Measurements from ENCODE around the gene GALR1. TPM values are rescaled to one million over a fixed set of nuclear protein-coding genes. Genes with fewer than 3 reads are reported as not detected.
"Not testable (repeated sequence)": the region's sequence is repeated elsewhere in the genome, so short reads cannot be mapped to it uniquely, and the experiment has no call there.

GALR1 gene
- total and polyA plus RNA-seq, 10 donors = not detected

DNA sequence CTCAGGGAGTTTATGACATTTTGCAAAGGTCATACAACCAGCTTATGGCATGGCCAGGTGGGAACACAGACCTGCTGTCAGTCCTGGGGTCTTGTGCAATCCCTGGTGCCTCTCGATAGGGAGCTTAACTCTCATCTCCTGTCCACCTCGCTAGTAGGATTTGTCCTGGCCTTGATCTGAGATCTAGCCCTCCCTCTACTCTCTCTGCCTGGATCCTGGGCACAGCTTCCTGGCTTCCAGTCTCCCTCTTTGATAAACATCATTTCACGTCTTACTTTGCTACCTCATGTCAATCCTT lies 13.8 kb downstream of the GALR1 start:
- Histone ChIP-seq H3K27me3 (replicated peaks in 1 of 7) (peaks cover 0 to 14% (median 0%) of the 10 kb centered on the region in 7 donors), H3K27ac (no peak overlapping the region), H3K36me3 (no peaks in the 10 kb centered on the region), H3K4me1 (no peaks in the 10 kb centered on the region), H3K4me3 (no peak overlapping the region), H3K9me3 (peaks cover 0 to 24% (median 19%) of the 10 kb centered on the region in 8 donors)
- intact Hi-C loops (cut with DNase I; ENCODE audit: low total_unique reads) = no loop called here
- no peak for DNase-seq
- no peak for TF ChIP-seq CTCF (IDR thresholded peaks at IDR 0.05 in 8 of 11, conservative IDR thresholded peaks at IDR 0.05 in 3 of 11)
- no peak for TF ChIP-seq POLR2AphosphoS5 (IDR thresholded peaks at IDR 0.05)
- TF ChIP-seq POLR2A (IDR thresholded peaks at IDR 0.05) = no peak
- 69 to 92% (median 81%) methylated on average over 3 of the region's 3 CpGs for WGBS, 5 donors

DNA sequence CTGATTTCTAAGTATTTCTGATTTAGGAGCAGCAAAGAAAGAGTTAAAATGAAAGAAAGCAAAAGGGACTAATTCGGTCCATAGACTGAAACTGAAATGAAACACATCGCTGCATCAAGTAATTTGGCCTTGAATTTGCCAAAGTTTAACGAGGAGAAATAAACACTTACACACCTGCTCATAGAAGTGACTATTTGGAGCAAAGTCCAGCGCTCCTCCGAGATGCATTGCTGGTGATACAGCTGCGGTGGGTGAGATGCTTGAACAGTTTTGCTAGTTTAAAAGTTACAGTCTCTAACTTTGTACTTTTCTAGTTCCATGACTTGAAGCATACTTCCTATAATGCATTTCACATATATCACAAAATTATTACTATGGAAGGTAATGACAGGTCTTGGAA lies 18.3 kb downstream of the GALR1 start:
- intact Hi-C loops (cut with DNase I; ENCODE audit: low total_unique reads) = no loop called here
- Histone ChIP-seq H3K27me3 (replicated peaks in 1 of 7) (peaks cover 0 to 20% (median 0%) of the 10 kb centered on the region in 7 donors), H3K36me3 (no peaks in the 10 kb centered on the region), H3K4me3 (no peak overlapping the region), H3K9me3 (peaks cover 0 to 24% (median 19%) of the 10 kb centered on the region in 8 donors), H3K4me1 (no peaks in the 10 kb centered on the region), H3K27ac (no peak overlapping the region)
- TF ChIP-seq POLR2A (IDR thresholded peaks at IDR 0.05) = no peak
- TF ChIP-seq CTCF (IDR thresholded peaks at IDR 0.05 in 8 of 11, conservative IDR thresholded peaks at IDR 0.05 in 3 of 11) = no peak
- TF ChIP-seq POLR2AphosphoS5 (IDR thresholded peaks at IDR 0.05) = no peak
- 62 to 81% (median 72%) methylated on average over 6 of the region's 6 CpGs for WGBS, 5 donors
- no peak for DNase-seq

- 63 to 76% (median 65%) methylated on average over 9 of the region's 9 CpGs for WGBS, 5 donors
- Histone ChIP-seq H3K36me3 (no peaks in the 10 kb centered on the region), H3K4me1 (no peaks in the 10 kb centered on the region), H3K27ac (no peak overlapping the region), H3K9me3 (peaks cover 0 to 24% (median 19%) of the 10 kb centered on the region in 8 donors), H3K4me3 (no peak overlapping the region), H3K27me3 (replicated peaks in 1 of 7) (peaks cover 0 to 18% (median 0%) of the 10 kb centered on the region in 7 donors)
- DNase-seq = no peak
- intact Hi-C loops (cut with DNase I; ENCODE audit: low total_unique reads) = no loop called here
- TF ChIP-seq POLR2A (IDR thresholded peaks at IDR 0.05) (no peak), POLR2AphosphoS5 (IDR thresholded peaks at IDR 0.05) (no peak), CTCF (IDR thresholded peaks at IDR 0.05 in 8 of 11, conservative IDR thresholded peaks at IDR 0.05 in 3 of 11) (no peak)
Measured at GRCh38 chr18:77268456-77268855, 18.8 kb downstream of the GALR1 start.

DNA sequence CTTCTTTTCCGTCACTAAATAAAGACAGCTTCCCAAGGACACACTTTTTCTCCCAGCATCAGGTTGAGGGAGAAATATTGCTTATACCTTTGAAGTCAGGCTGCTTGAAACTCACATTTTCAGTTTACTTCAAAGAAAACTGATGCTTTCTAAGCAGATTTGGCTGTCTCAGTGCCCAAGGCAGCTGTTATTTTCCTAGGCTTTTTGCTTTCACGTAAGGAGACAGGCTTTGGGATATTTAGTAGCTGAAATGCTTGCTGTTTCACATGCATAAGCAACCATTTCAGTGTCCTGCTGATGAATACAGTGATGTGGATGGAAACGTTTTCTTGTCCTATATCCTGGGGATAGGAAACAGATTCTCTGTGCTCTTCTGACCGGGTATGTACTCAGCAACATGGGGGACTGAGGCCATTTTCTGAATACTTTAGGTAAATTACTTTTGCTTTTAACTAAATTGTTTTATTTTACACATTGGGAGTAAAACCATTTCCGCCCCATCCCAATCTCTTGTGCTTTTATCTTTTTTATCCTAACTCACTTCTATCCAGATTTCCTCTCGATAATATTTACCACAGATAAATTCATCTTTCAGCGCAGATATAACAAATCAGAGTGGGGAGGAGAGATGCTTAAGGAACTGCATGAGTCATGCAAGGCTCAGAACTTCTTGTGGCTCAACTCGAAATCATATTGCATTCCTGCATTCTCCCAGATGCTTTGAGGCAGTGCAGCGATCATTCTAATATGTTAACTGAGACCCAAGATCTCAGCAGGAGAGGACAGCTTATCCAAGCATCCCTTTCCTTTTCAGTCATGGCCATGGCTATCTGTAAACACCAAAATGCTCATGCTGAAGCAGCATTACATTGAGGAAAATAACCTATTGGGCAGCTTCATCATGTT lies 22.2 kb downstream of the GALR1 start:
- intact Hi-C loops (cut with DNase I; ENCODE audit: low total_unique reads) = no loop called here
- Histone ChIP-seq H3K4me3 (no peak overlapping the region), H3K36me3 (no peaks in the 10 kb centered on the region), H3K4me1 (no peaks in the 10 kb centered on the region), H3K9me3 (peaks cover 0 to 7% (median 4%) of the 10 kb centered on the region in 8 donors), H3K27me3 (replicated peaks in 1 of 7) (peaks cover 0 to 6% (median 0%) of the 10 kb centered on the region in 7 donors), H3K27ac (no peak overlapping the region)
- WGBS, 5 donors = 46 to 54% (median 50%) methylated on average over 9 of the region's 9 CpGs
- TF ChIP-seq POLR2A (IDR thresholded peaks at IDR 0.05) (no peak), CTCF (IDR thresholded peaks at IDR 0.05 in 8 of 11, conservative IDR thresholded peaks at IDR 0.05 in 3 of 11) (no peak), POLR2AphosphoS5 (IDR thresholded peaks at IDR 0.05) (no peak)
- DNase-seq = no peak

- H3K36me3 ChIP-seq; H3K4me3 ChIP-seq; H3K9me3 ChIP-seq; H3K4me1 ChIP-seq; H3K27ac ChIP-seq; intact Hi-C loops (cut with DNase I; ENCODE audit: low total_unique reads); DNase-seq: not testable (repeated sequence)
- WGBS, 5 donors = 62 to 85% (median 68%) methylated on average over 7 of the region's 7 CpGs
- H3K27me3 ChIP-seq (replicated peaks in 1 of 7) = peaks cover 0 to 20% (median 0%) of the 10 kb centered on the region in 7 donors
Measured at GRCh38 chr18:77290841-77291240, 41.2 kb downstream of the GALR1 start.

Data from spleen (tissue), 11 donors.